ENCODE measurements around the gene AKR7A2. TPM values are rescaled to one million over a fixed set of nuclear protein-coding genes. Genes with fewer than 3 reads are reported as not detected.
A peak's percentile ranks its signal among the peaks of the same experiment; 100 is the strongest.
"Not testable (repeated sequence)": the region's sequence is repeated elsewhere in the genome, so short reads cannot be mapped to it uniquely, and the experiment has no call there.

AKR7A2 gene
- total RNA-seq, 3 donors from 2014 or later, result 19.2 to 26.3 (median 20.5) TPM

DNA sequence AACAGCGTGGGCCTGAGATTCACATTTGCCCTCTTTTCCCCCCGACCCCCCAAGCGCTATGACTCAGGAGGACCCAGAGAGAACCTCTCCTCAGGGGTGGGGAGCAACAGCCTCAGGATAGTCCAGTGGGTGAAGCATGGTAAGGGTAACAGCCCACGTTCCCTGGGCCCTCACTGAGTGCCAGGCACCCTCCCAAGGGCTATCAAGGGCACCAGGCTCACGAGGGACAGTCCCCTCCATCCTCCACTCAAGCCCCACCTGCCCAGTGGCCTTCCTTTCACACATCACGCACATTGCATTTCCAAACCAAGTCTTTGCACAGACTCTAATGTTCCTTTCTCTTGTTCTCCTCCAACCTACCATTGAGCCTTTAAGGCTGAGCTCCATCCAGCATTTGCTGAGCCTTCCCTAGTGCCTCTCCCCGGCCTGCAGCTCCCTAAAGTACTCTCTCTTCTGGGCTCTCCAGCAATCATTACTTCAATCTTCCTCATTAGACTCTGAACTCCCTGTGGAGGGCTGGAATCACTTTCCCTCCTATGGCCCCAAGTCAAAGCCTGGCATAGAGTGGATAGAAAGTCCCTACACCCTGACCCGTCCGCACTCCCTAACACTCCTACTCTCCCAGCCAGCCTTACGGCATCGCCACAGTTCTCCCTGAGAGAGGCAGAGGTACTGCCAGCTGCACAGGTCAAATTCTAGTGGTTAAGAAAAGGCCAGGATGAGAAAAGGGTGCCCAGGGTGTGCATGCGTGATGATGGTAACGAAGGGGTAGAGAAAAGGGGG lies 1.0 kb downstream of the AKR7A2 start:
- peaks cover 9% of the 10 kb centered on the region for H3K36me3 Mint-ChIP-seq (ENCODE audit: insufficient read depth)
- peaks cover 33% of the 10 kb centered on the region for H3K4me1 Mint-ChIP-seq (ENCODE audit: low read depth)
- ATAC-seq, result no peak
- H3K9me3 Mint-ChIP-seq, result no peaks in the 10 kb centered on the region
- H3K4me3 Mint-ChIP-seq, result peak overlapping the region; percentile 89
- no peaks in the 10 kb centered on the region for H3K27me3 Mint-ChIP-seq (ENCODE audit: low read depth)
- DNase-seq, result no peak

DNA sequence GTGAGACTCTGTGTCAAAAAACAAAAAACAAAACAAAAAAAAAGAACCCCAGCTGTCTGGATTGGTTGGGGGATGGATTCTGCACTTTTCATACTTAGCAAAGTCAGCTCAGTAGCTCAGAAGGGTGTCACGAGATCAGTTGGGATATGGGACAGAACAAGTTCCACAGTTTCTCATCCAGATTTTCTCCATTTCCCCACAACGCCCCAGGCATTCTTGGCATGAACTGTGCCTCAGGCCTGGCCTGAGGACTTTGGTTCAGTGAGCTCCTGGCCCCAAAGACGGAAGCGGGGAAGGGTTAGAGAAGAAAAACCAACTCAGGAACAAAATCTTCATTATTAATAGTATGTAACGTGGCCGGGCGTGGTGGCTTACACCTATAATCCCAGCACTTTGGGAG lies 1.9 kb downstream of the AKR7A2 start:
- H3K4me3 Mint-ChIP-seq, result no peak overlapping the region

GRCh38 chr1:19309123-19309813 lies 2.7 kb downstream of the AKR7A2 start:
- ATAC-seq (no peak), DNase-seq (no peak)
- no peaks in the 10 kb centered on the region for H3K9me3 Mint-ChIP-seq
- peaks cover 29% of the 10 kb centered on the region for H3K4me1 Mint-ChIP-seq (ENCODE audit: low read depth)
- H3K27me3 Mint-ChIP-seq (ENCODE audit: low read depth), result no peaks in the 10 kb centered on the region
- H3K36me3 Mint-ChIP-seq (ENCODE audit: insufficient read depth), result peaks cover 25% of the 10 kb centered on the region
- no peak overlapping the region for H3K4me3 Mint-ChIP-seq

More for the DNA sequence above, 1.9 kb downstream of the AKR7A2 start:
- DNase-seq (no peak), ATAC-seq (no peak)
- Mint-ChIP-seq H3K4me1 (ENCODE audit: low read depth) (peaks cover 29% of the 10 kb centered on the region), H3K9me3 (no peaks in the 10 kb centered on the region), H3K36me3 (ENCODE audit: insufficient read depth) (peaks cover 18% of the 10 kb centered on the region), H3K27me3 (ENCODE audit: low read depth) (no peaks in the 10 kb centered on the region)

GRCh38 chr1:19308509-19308907 lies 3.4 kb downstream of the AKR7A2 start:
- Mint-ChIP-seq H3K27me3 (ENCODE audit: low read depth) (no peaks in the 10 kb centered on the region), H3K9me3 (no peaks in the 10 kb centered on the region), H3K4me3 (no peak overlapping the region), H3K36me3 (ENCODE audit: insufficient read depth) (peaks cover 29% of the 10 kb centered on the region), H3K4me1 (ENCODE audit: low read depth) (peaks cover 27% of the 10 kb centered on the region)
- no peak for ATAC-seq
- no peak for DNase-seq

DNA sequence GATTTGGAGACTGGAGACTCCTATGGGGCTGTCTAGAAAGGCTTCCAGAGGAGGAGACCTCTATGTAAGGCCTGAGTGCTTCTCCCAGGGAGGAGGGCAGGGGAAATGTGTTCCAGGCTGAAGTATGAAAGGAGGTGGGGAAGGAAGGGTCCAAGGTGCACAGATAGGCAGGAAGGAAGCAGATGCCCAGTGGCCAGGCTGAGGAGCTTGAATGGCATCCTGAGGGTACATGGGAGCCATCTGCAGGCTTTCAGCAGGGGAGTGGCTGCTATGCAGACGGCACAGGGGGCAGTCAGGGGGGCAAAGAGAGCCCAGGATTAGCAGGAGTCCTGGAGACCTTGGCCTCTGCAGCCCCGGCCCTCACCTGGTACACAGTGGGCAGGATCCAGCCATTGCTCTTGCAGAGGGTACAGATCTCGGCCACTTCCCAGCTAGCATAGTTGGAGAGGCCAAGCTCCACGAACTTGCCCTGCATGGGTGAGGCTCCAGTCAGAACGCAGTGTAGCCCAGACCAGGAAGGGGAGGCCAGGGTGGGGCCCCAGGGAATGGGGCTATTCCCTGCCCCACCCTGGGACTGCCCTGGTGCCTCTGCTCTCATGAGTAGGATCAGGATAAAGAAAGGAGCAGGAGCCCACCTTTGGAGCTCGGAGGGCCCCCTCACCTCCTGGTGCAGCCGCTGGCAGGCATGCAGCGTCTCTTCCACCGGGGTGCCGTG lies 4.0 kb downstream of the AKR7A2 start:
- Mint-ChIP-seq H3K4me3 (no peak overlapping the region), H3K9me3 (no peaks in the 10 kb centered on the region), H3K27me3 (ENCODE audit: low read depth) (no peaks in the 10 kb centered on the region), H3K36me3 (ENCODE audit: insufficient read depth) (peaks cover 32% of the 10 kb centered on the region), H3K4me1 (ENCODE audit: low read depth) (peaks cover 22% of the 10 kb centered on the region)
- DNase-seq (no peak), ATAC-seq (no peak)

GRCh38 chr1:19306941-19307340 lies 5.0 kb downstream of the AKR7A2 start:
- H3K9me3 Mint-ChIP-seq, result no peaks in the 10 kb centered on the region
- peaks cover 18% of the 10 kb centered on the region for H3K4me1 Mint-ChIP-seq (ENCODE audit: low read depth)
- no peak for DNase-seq
- peaks cover 35% of the 10 kb centered on the region for H3K36me3 Mint-ChIP-seq (ENCODE audit: insufficient read depth)
- no peaks in the 10 kb centered on the region for H3K27me3 Mint-ChIP-seq (ENCODE audit: low read depth)
- no peak for ATAC-seq
- H3K4me3 Mint-ChIP-seq, result no peak overlapping the region

DNA sequence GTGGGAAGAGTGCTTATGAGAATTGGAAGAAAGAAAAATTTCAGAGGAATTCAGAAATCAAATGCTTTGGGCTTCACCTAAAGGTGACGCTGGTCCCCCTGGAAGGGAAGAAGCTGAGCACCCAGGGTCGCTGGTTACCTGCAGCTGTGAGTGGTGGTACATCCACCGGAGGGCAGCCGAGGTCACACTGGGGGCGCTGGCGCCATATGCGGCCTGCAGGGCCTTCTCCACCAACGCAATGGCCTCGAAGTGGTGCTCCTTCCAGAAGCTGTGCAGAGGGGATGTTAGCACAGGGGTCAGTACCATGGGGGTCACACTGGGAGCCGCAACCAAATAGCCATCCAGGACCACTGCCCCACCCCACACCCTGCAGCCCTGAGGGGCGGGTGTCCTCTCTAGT lies 6.1 kb downstream of the AKR7A2 start:
- no peaks in the 10 kb centered on the region for H3K9me3 Mint-ChIP-seq
- H3K4me1 Mint-ChIP-seq (ENCODE audit: low read depth), result peaks cover 12% of the 10 kb centered on the region
- no peak overlapping the region for H3K4me3 Mint-ChIP-seq
- H3K36me3 Mint-ChIP-seq (ENCODE audit: insufficient read depth), result peaks cover 35% of the 10 kb centered on the region
- no peak for ATAC-seq
- no peak for DNase-seq
- H3K27me3 Mint-ChIP-seq (ENCODE audit: low read depth), result no peaks in the 10 kb centered on the region

DNA sequence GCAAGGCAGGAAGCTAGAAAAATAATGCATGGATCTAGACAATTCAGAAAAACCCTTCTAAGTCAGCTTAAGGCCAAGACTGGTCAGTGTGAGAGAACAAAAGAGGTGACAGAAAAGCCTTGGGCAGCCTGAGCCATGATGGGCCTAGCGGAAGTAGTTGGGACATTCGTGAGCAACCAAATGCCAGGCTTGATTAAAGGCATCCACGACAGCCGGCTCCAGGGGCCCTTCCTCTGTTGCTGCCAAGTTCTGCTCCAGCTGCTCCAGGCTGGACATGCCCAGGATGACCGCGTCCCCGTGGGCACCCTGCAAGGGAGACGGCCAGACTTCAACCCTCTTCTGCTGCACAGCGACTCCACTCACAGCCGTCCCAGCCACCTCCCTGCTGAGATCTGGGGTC lies 7.9 kb downstream of the AKR7A2 start:
- H3K4me1 Mint-ChIP-seq (ENCODE audit: low read depth); H3K4me3 Mint-ChIP-seq; H3K27me3 Mint-ChIP-seq (ENCODE audit: low read depth); ATAC-seq; DNase-seq; H3K9me3 Mint-ChIP-seq: not testable (repeated sequence)
- H3K36me3 Mint-ChIP-seq (ENCODE audit: insufficient read depth), result peaks cover 35% of the 10 kb centered on the region

- H3K9me3 Mint-ChIP-seq, result peaks cover 8% of the 10 kb centered on the region
- H3K4me3 Mint-ChIP-seq, result no peak overlapping the region
- H3K36me3 Mint-ChIP-seq (ENCODE audit: insufficient read depth), result peaks cover 22% of the 10 kb centered on the region
- ATAC-seq, result no peak
- no peaks in the 10 kb centered on the region for H3K27me3 Mint-ChIP-seq (ENCODE audit: low read depth)
- no peaks in the 10 kb centered on the region for H3K4me1 Mint-ChIP-seq (ENCODE audit: low read depth)
- no peak for DNase-seq
Observed at GRCh38 chr1:19300211-19300610, 11.7 kb downstream of the AKR7A2 start.

GRCh38 chr1:19294638-19295037 lies 17.3 kb downstream of the AKR7A2 start:
- ATAC-seq (no peak), DNase-seq (no peak)
- Mint-ChIP-seq H3K27me3 (ENCODE audit: low read depth) (no peaks in the 10 kb centered on the region), H3K9me3 (peaks cover 17% of the 10 kb centered on the region), H3K4me3 (no peak overlapping the region), H3K4me1 (ENCODE audit: low read depth) (no peaks in the 10 kb centered on the region), H3K36me3 (ENCODE audit: insufficient read depth) (peaks cover 8% of the 10 kb centered on the region)

DNA sequence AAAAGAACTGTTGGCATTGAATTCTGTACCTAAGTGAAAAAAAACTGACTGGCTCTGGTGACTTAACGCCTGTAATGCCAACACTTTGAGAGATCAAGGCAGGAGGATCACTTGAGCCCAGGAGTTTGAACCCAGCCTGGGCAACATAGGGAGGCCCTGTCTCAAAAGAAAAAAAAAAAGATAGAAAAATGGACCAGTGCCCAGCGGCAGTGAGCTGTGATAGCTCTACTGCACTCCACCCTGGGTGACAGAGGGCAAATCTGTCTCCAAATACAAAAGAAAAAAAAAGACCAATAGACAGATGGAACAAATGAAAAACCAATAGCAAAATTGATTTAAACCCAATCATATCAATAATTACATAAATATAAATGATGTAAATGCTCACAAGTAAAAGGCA lies 22.7 kb downstream of the AKR7A2 start:
- peaks cover 3% of the 10 kb centered on the region for H3K36me3 Mint-ChIP-seq (ENCODE audit: insufficient read depth)
- DNase-seq, result no peak

GRCh38 chr1:19288324-19289241 lies 23.4 kb downstream of the AKR7A2 start, which contains the start of gene AKR7A3:
Gene AKR7A3, minus strand, starts transcription at chr1:19288770. Its CDS starts 61 bp downstream, at chr1:19288709.
- H3K9me3 Mint-ChIP-seq; H3K4me1 Mint-ChIP-seq (ENCODE audit: low read depth); H3K27me3 Mint-ChIP-seq (ENCODE audit: low read depth); H3K36me3 Mint-ChIP-seq (ENCODE audit: insufficient read depth): not testable (repeated sequence)
- peak within 1 kb of the TSS; percentile 69 for H3K4me3 Mint-ChIP-seq
- ATAC-seq, result peak; percentile 94 to 98
- peak; percentile 44 for DNase-seq

More for the DNA sequence above, 22.7 kb downstream of the AKR7A2 start:
- peaks cover 2% of the 10 kb centered on the region for H3K9me3 Mint-ChIP-seq
- ATAC-seq, result no peak
- H3K4me3 Mint-ChIP-seq, result peak overlapping the region; percentile 65
- H3K4me1 Mint-ChIP-seq (ENCODE audit: low read depth), result peaks cover 8% of the 10 kb centered on the region
- H3K27me3 Mint-ChIP-seq (ENCODE audit: low read depth), result peaks cover 10% of the 10 kb centered on the region

GRCh38 chr1:19287436-19288185 lies 24.3 kb downstream of the AKR7A2 start:
- H3K27me3 Mint-ChIP-seq (ENCODE audit: low read depth), result peaks cover 10% of the 10 kb centered on the region
- DNase-seq (no peak), ATAC-seq (no peak)
- no peaks in the 10 kb centered on the region for H3K9me3 Mint-ChIP-seq
- H3K4me1 Mint-ChIP-seq (ENCODE audit: low read depth), result peaks cover 8% of the 10 kb centered on the region
- H3K4me3 Mint-ChIP-seq, result peak overlapping the region; percentile 69
- peaks cover 2% of the 10 kb centered on the region for H3K36me3 Mint-ChIP-seq (ENCODE audit: insufficient read depth)
